GM12875 (cell line): ENCODE results near the gene ABI1.

Source experiments
- H3K4me3 ChIP-seq: one replicate; pipeline ENCODE4 v1.5.1; 2011; ENCODE audit warnings: low read depth, low read length, control low read depth
- CTCF ChIP-seq: IDR thresholded peaks from 2 replicates; pipeline ENCODE4 v1.5.1; 2011; ENCODE audit warnings: low read depth, mild to moderate bottlenecking, control low read depth, inconsistent platforms, low read length, moderate library complexity, borderline replicate concordance; ENCODE audit not compliant: insufficient read depth

ABI1 gene

GRCh38 chr10:26832960-26833359 lies 27.8 kb downstream of the ABI1 start:
- no peak for TF ChIP-seq CTCF

GRCh38 chr10:26831936-26832335 lies 28.8 kb downstream of the ABI1 start:
- no peak overlapping the region for H3K4me3 ChIP-seq
- no peak for TF ChIP-seq CTCF

More at GRCh38 chr10:26832960-26833359, 27.8 kb downstream of the ABI1 start:
- H3K4me3 ChIP-seq: no peak overlapping the region

- no peak for TF ChIP-seq CTCF
- no peak overlapping the region for H3K4me3 ChIP-seq
These were observed 30.8 kb downstream of the ABI1 start for GRCh38 chr10:26829810-26830515.

- no peak overlapping the region for H3K4me3 ChIP-seq
- no peak for TF ChIP-seq CTCF
These were observed 36.6 kb downstream of the ABI1 start for GRCh38 chr10:26824015-26824690.

- H3K4me3 ChIP-seq: no peak overlapping the region
- TF ChIP-seq CTCF: no peak
These were observed 38.8 kb downstream of the ABI1 start for GRCh38 chr10:26821699-26822570.

- H3K4me3 ChIP-seq: no peak overlapping the region
- TF ChIP-seq CTCF: no peak
These were observed 45.3 kb downstream of the ABI1 start for GRCh38 chr10:26815500-26815899.
